KMS-11 (cell line): ENCODE measurements around the gene RNF13.
A peak's percentile ranks its signal among the peaks of the same experiment; 100 is the strongest.
"Not testable (repeated sequence)": the region's sequence is repeated elsewhere in the genome, so short reads cannot be mapped to it uniquely, and the experiment has no call there.

Experiments
- H2AFZ ChIP-seq: fragments of 200-600 bp; sonication (generic); 2 replicates; pipeline ENCODE4 v1.6.1; 2016; ENCODE audit warnings: antibody characterized with exemption, mixed run types, low read depth
- H3K27ac ChIP-seq: fragments of 200-600 bp; sonication (generic); 2 replicates; pipeline ENCODE4 v1.6.1; 2016; ENCODE audit warnings: mild to moderate bottlenecking, mixed run types
- H3K27me3 ChIP-seq: fragments of 200-600 bp; sonication (generic); 2 replicates; pipeline ENCODE4 v1.6.1; 2017; ENCODE audit warnings: mild to moderate bottlenecking, low read depth, mixed run types, moderate library complexity; ENCODE audit not compliant: insufficient read depth
- H3K36me3 ChIP-seq: fragments of 200-600 bp; sonication (generic); 2 replicates; pipeline ENCODE4 v1.6.1; 2017; ENCODE audit warnings: mild to moderate bottlenecking, mixed run types; ENCODE audit not compliant: insufficient read depth
- H3K4me1 ChIP-seq: fragments of 200-600 bp; sonication (generic); 2 replicates; pipeline ENCODE4 v1.6.1; 2016; ENCODE audit warnings: mild to moderate bottlenecking, low read depth, mixed run types; ENCODE audit not compliant: poor library complexity, severe bottlenecking
- H3K4me2 ChIP-seq: fragments of 200-600 bp; sonication (generic); 2 replicates; pipeline ENCODE4 v1.7.0; 2016; ENCODE audit warnings: mild to moderate bottlenecking, mixed run types
- H3K4me3 ChIP-seq: fragments of 200-600 bp; sonication (generic); IDR thresholded peaks from 2 replicates; pipeline ENCODE4 v1.6.1; 2017; ENCODE audit warnings: low read depth, low read length, mixed read lengths; ENCODE audit not compliant: insufficient read depth
- H3K79me2 ChIP-seq: fragments of 200-600 bp; sonication (generic); 2 replicates; pipeline ENCODE4 v1.6.1; 2016; ENCODE audit warnings: low read depth, mixed run types; ENCODE audit not compliant: insufficient read depth
- H3K9ac ChIP-seq: fragments of 200-600 bp; sonication (generic); 2 replicates; pipeline ENCODE4 v1.6.1; 2016; ENCODE audit warnings: mild to moderate bottlenecking, mixed run types
- H4K20me1 ChIP-seq: fragments of 200-600 bp; sonication (generic); 2 replicates; pipeline ENCODE4 v1.6.1; 2016; ENCODE audit warnings: mild to moderate bottlenecking, mixed run types; ENCODE audit not compliant: insufficient read depth
- TF ChIP-seq, protein P1 (sequence below): fragments of 200-600 bp; sonication (generic); conservative IDR thresholded peaks from 2 replicates; pipeline ENCODE4 v1.6.1; 2017; ENCODE audit warnings: low read depth, mild to moderate bottlenecking, antibody characterized with exemption, low read length, moderate library complexity, mixed read lengths

The RNF13 gene

DNA sequence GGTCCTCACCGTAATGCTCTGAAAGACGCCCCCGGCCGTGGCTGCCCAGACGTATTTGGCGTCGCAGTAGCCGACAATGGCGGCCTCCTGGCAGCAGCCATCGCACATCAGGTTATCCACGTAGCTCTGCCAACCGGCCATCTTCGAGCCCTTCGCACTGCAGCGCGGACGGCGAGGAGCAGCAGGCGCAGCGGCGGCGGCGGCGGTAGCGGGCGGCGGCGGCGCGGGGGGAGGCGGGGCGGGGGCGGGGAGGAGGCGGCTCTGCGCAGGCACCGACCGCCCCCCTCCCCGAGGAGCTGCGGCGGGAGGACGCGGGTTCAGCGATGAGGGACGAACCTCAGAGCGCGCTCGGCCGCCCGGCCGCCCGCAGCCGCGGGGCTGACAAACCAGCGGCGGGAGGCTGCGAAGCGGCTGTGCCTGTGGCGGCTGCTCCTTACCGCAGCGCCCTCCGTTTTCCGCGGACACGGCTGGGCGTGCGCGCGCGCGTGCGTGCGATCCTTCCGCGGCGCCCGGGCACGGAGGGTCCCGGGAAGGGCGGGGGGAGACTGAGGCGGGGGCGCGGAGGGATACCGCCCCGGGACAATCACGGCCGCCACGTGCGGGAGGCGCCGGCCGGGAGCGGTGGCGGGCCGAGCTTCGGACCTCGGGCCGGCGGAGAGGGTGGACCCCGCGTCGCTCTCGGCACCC, 157.8 kb downstream of the RNF13 start, which contains the start of gene PFN2:
Gene PFN2 (minus strand): TSS at position 180 of the 687 bp plus-strand sequence. CDS start 39 bp downstream, at position 141.
- H2AFZ ChIP-seq = peak within 1 kb of the TSS; percentile 70
- H3K27ac ChIP-seq = peak within 1 kb of the TSS; percentile 42
- peak within 1 kb of the TSS; percentile 75 for H3K9ac ChIP-seq
- peak within 1 kb of the TSS; percentile 91 for H3K4me2 ChIP-seq
- no peaks in the 10 kb centered on the region for H3K36me3 ChIP-seq
- H4K20me1 ChIP-seq = no peaks in the 10 kb centered on the region
- peaks cover 29% of the 10 kb centered on the region for H3K4me1 ChIP-seq
- H3K79me2 ChIP-seq = peaks cover 22% of the 10 kb centered on the region; the same call in 1 of the 2 replicates
- peak within 1 kb of the TSS; percentile 93 for H3K4me3 ChIP-seq
- H3K27me3 ChIP-seq = no peaks in the 10 kb centered on the region
- TF ChIP-seq, protein P1, sequence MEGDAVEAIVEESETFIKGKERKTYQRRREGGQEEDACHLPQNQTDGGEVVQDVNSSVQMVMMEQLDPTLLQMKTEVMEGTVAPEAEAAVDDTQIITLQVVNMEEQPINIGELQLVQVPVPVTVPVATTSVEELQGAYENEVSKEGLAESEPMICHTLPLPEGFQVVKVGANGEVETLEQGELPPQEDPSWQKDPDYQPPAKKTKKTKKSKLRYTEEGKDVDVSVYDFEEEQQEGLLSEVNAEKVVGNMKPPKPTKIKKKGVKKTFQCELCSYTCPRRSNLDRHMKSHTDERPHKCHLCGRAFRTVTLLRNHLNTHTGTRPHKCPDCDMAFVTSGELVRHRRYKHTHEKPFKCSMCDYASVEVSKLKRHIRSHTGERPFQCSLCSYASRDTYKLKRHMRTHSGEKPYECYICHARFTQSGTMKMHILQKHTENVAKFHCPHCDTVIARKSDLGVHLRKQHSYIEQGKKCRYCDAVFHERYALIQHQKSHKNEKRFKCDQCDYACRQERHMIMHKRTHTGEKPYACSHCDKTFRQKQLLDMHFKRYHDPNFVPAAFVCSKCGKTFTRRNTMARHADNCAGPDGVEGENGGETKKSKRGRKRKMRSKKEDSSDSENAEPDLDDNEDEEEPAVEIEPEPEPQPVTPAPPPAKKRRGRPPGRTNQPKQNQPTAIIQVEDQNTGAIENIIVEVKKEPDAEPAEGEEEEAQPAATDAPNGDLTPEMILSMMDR = no peak

DNA sequence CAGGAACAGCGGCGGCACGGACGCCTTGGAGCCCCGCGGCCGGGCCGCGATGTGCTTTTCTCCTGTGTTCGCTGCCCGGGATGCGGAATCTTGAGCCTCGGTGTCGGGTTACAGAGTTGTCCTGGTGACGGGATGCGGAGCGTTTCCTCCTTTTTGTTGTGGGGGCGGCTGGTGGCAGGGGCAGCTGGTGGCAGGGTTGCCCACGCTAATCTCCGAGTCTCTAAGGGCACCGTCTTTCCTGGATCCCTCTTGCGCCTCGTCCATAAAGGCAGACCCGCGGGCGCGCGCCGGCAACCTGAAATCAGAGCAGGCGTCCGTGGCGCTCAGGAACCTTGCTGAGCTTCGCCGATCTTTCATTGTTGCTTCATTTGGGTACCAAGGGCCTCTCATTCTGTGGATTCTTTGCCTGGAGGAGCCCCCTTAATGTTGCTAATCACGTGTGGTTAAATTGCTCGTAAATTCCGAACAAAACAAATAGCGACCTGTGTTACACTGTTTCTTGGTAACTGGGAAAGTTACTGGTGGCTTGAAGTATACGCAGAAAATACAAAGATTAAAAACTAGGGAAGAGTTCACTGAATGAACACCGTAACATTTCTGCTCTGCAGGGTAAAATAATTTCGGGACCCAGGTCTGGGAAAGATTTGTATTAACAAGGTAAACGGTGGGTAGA, 158.5 kb downstream of the RNF13 start:
- H4K20me1 ChIP-seq = no peaks in the 10 kb centered on the region
- peak overlapping the region; percentile 32 for H3K4me2 ChIP-seq
- H3K79me2 ChIP-seq = peaks cover 22% of the 10 kb centered on the region; the same call in 1 of the 2 replicates
- no peaks in the 10 kb centered on the region for H3K36me3 ChIP-seq
- peak overlapping the region; percentile 75 for H3K9ac ChIP-seq
- TF ChIP-seq, protein P1 = no peak
- H3K27me3 ChIP-seq = no peaks in the 10 kb centered on the region
- H2AFZ ChIP-seq = peak overlapping the region; percentile 70
- peak overlapping the region; percentile 40 for H3K27ac ChIP-seq
- peaks cover 29% of the 10 kb centered on the region for H3K4me1 ChIP-seq
- H3K4me3 ChIP-seq = no peak overlapping the region

DNA sequence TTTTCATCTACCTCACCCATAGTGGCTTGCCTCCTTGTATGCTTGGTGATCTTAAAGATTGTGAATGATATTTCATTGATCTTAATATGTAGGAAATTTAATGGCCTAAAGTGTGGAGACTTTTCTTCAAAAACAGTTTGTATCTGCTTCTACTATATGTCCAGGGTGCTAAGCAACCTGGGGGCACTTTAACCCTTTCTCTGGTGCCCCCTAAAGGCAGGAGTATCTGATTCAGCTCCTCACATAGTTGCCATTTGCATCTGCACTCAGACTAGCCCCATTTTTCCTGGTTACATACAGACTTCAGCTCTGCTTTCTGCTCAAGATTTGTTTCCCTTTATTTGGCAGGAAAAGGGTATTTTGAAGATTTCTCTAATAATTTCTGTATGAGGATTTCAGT, 162.9 kb downstream of the RNF13 start:
- Histone ChIP-seq H3K9ac (no peak overlapping the region), H4K20me1 (no peaks in the 10 kb centered on the region), H3K4me2 (no peak overlapping the region), H3K4me3 (no peak overlapping the region), H2AFZ (no peak overlapping the region), H3K4me1 (no peaks in the 10 kb centered on the region), H3K79me2 (no peaks in the 10 kb centered on the region), H3K27me3 (no peaks in the 10 kb centered on the region), H3K27ac (no peak overlapping the region), H3K36me3 (no peaks in the 10 kb centered on the region)
- TF ChIP-seq, protein P1 = no peak

DNA sequence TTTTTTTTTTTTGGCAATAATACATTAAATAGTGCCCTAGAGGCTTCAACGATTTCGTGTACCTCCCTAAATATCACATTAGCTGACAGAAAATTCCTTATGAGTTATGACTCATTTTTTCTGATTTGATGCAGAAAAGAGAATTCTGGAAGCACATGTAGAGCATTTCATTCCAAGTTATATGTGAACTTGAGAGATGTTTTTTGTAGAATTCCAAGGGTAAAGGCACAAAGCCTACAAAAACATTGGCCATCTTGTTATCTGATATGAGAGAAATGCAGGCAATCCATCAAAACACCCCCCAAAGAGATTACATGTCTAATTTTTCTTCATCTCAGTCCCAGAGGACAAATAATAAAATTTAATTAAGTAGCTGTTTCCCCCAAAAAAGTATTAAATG, 164.4 kb downstream of the RNF13 start:
- Histone ChIP-seq H3K27me3 (no peaks in the 10 kb centered on the region), H3K36me3 (no peaks in the 10 kb centered on the region), H3K4me1 (no peaks in the 10 kb centered on the region), H3K4me2 (no peak overlapping the region), H3K9ac (no peak overlapping the region), H3K4me3 (no peak overlapping the region), H2AFZ (no peak overlapping the region), H3K79me2 (no peaks in the 10 kb centered on the region), H3K27ac (no peak overlapping the region), H4K20me1 (no peaks in the 10 kb centered on the region)
- TF ChIP-seq, protein P1 = no peak

DNA sequence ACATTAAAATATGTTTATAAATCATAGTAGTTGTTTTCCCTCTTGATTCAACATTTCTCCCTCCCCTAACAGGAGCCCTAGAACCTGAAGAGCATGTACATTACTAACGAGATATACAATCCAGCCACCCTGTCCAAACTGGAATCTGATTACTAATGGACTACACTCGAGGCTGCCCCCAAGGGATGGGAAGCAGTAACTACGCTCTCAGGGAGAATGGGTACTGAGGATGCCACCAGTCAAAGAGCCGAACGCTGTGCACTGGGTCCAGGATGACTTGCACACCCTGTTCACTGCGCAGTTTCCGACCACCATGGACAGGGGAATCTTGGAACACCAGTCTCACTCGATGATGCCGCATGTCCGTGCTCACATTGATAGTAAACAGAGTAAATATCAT, 169.0 kb downstream of the RNF13 start:
- H2AFZ ChIP-seq, H3K36me3 ChIP-seq, H3K4me2 ChIP-seq, H3K79me2 ChIP-seq, H3K4me3 ChIP-seq, H3K4me1 ChIP-seq, H3K27ac ChIP-seq, H3K9ac ChIP-seq, H4K20me1 ChIP-seq, H3K27me3 ChIP-seq: not testable (repeated sequence)

DNA sequence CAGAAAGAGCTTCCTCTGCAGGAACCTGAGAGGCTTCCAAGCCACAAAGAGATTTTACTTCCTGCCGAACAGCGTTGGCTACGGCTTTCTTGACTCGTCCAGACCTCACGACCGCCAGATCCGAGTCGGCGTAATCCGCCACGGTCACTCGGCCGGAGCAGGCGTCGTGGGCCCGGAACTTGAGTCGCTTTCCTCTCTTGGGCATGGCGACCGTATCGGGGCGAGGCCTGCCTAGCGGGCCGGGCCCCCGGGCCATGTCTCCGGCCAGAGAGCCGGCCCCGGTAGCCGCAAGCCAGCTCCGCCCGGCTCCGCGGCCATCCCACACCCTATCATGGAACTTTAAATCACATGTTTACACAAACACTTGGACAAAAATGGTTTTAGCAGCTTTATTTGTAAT, 170.0 kb downstream of the RNF13 start:
- not testable (repeated sequence) for H2AFZ ChIP-seq, H3K4me1 ChIP-seq, H3K9ac ChIP-seq, H3K4me2 ChIP-seq, H3K4me3 ChIP-seq, H3K36me3 ChIP-seq, H4K20me1 ChIP-seq, H3K27ac ChIP-seq, H3K27me3 ChIP-seq, H3K79me2 ChIP-seq
